Sigmoid colon (tissue), 4 donors: Measurements from ENCODE around the gene LYPLA2.

Experiments
- CTCF ChIP-seq, 4 experiments: fragments of 450-650 bp in 3 of 4; fragments of 200-600 bp in 1 of 4; IDR thresholded peaks; one replicate each; pipeline ENCODE4 v1.5.1; 2016 to 2019; ENCODE audit warnings: antibody characterized with exemption in 4 of 4, mild to moderate bottlenecking in 3 of 4, moderate library complexity in 2 of 4
- POLR2AphosphoS5 ChIP-seq, 4 donors: sonication (generic); formaldehyde crosslinking; IDR thresholded peaks; one replicate each; pipeline ENCODE4 v1.6.1; 2017; ENCODE audit warnings: antibody characterized with exemption in 4 of 4

DNA sequence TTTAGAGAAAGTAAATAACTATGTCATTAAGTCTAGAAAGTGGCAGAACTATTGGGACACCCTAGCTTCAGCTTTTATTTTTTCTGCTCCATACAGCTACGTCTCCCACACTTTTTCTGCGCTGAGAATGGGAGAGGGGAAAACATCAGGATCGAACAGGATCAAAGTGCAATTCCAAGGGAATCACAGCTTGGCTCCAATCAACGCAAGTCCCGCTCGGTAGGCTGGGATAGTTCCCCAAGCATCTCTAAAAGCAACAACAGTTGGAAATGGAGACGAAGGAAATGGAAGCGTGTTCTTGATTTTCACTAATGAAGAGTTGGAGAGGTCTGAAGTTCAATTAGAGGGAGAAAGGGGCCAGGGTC lies 33.7 kb downstream of the LYPLA2 start:
- no peak for TF ChIP-seq POLR2AphosphoS5 (IDR thresholded peaks at IDR 0.05)
- no peak for TF ChIP-seq CTCF (IDR thresholded peaks at IDR 0.05)
